ENCODE data around the gene MUC4. TPM values are rescaled to one million over a fixed set of nuclear protein-coding genes. Genes with fewer than 3 reads are reported as not detected.
"Not testable (repeated sequence)": the region's sequence is repeated elsewhere in the genome, so short reads cannot be mapped to it uniquely, and the experiment has no call there.

The MUC4 gene
- total RNA-seq, 1 experiment from 2014 or later = not detected

DNA sequence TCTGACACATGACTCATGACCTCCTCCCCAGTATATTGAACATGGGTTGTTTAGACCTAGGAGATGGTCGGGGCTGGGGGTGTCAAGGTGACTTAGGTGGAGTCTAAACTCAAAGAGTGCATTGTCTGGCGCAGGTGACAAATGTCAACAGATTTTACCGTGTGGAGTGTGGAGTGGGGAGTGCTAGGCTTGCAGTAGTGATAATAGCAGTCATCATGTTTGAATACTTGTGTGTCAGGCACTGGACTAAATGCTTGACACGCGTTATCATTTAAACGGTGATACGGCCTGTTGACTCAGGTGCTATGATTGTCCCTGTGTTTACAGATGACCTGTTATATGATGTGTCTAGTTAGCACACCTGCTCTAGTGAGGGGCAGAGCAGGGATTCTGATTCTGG is 60.2 kb downstream of the MUC4 start:
- intact Hi-C loops (cut with micrococcal nuclease) = no loop called here
- ChIA-PET CTCF (no interaction called here), POLR2A (ENCODE audit: unreplicated experiment) (no interaction called here)

GRCh38 chr3:195750797-195751520 is 60.8 kb downstream of the MUC4 start:
- Histone ChIP-seq H3K9me3 (ENCODE audit: low read length) (no peaks in the 10 kb centered on the region), H3K4me3 (ENCODE audit: low read length) (no peak overlapping the region), H3K27me3 (ENCODE audit: low read length) (no peaks in the 10 kb centered on the region), H3K36me3 (ENCODE audit: low read depth, low read length) (no peaks in the 10 kb centered on the region), H4K20me1 (ENCODE audit: low read length) (no peaks in the 10 kb centered on the region), H3F3A (ENCODE audit: low read length, unreplicated experiment) (no peaks in the 10 kb centered on the region), H3K79me2 (ENCODE audit: low read length) (no peaks in the 10 kb centered on the region), H3K9ac (ENCODE audit: low read length) (no peak overlapping the region), H3K9me2 (replicated peaks; ENCODE audit: low read length) (no peaks in the 10 kb centered on the region), H2AFZ (ENCODE audit: low read length) (no peak overlapping the region), H3K4me1 (ENCODE audit: insufficient read depth, low read length) (no peaks in the 10 kb centered on the region), H3K4me2 (ENCODE audit: low read length) (no peak overlapping the region), H3K27ac (ENCODE audit: low read length) (no peak overlapping the region)
- BruUV-seq (replicated peaks) = no TSS peak
- ChIA-PET POLR2A (ENCODE audit: unreplicated experiment) (no interaction called here), CTCF (no interaction called here)
- ATAC-seq (no peak), DNase-seq (no peak)
- TF ChIP-seq EZH2 (IDR thresholded peaks at IDR 0.05; ENCODE audit: low read length, unreplicated experiment) (no peak), EZH2phosphoT487 (IDR thresholded peaks at IDR 0.05; ENCODE audit: borderline replicate concordance, low read length) (no peak)
- intact Hi-C loops (cut with micrococcal nuclease) = no loop called here

More for the DNA sequence above, 60.2 kb downstream of the MUC4 start:
- no peaks in the 10 kb centered on the region for H3K27me3 ChIP-seq (ENCODE audit: low read length)
- TF ChIP-seq EZH2 (IDR thresholded peaks at IDR 0.05; ENCODE audit: low read length, unreplicated experiment) (no peak), EZH2phosphoT487 (IDR thresholded peaks at IDR 0.05; ENCODE audit: borderline replicate concordance, low read length) (no peak)
- TF ChIP-seq, protein P1, sequence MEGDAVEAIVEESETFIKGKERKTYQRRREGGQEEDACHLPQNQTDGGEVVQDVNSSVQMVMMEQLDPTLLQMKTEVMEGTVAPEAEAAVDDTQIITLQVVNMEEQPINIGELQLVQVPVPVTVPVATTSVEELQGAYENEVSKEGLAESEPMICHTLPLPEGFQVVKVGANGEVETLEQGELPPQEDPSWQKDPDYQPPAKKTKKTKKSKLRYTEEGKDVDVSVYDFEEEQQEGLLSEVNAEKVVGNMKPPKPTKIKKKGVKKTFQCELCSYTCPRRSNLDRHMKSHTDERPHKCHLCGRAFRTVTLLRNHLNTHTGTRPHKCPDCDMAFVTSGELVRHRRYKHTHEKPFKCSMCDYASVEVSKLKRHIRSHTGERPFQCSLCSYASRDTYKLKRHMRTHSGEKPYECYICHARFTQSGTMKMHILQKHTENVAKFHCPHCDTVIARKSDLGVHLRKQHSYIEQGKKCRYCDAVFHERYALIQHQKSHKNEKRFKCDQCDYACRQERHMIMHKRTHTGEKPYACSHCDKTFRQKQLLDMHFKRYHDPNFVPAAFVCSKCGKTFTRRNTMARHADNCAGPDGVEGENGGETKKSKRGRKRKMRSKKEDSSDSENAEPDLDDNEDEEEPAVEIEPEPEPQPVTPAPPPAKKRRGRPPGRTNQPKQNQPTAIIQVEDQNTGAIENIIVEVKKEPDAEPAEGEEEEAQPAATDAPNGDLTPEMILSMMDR (conservative IDR thresholded peaks at IDR 0.05; ENCODE audit: low read depth, low read length) = no peak
- no peak overlapping the region for H3K4me2 ChIP-seq (ENCODE audit: low read length)
- no peaks in the 10 kb centered on the region for H3K9me2 ChIP-seq (replicated peaks; ENCODE audit: low read length)
- no peaks in the 10 kb centered on the region for H3F3A ChIP-seq (ENCODE audit: low read length, unreplicated experiment)
- no peaks in the 10 kb centered on the region for H3K79me2 ChIP-seq (ENCODE audit: low read length)
- no peak overlapping the region for H2AFZ ChIP-seq (ENCODE audit: low read length)
- H3K9ac ChIP-seq (ENCODE audit: low read length) = no peak overlapping the region
- H3K36me3 ChIP-seq (ENCODE audit: low read depth, low read length) = no peaks in the 10 kb centered on the region
- BruUV-seq (replicated peaks) = no TSS peak
- H4K20me1 ChIP-seq (ENCODE audit: low read length) = no peaks in the 10 kb centered on the region
- DNase-seq = no peak
- H3K27ac ChIP-seq (ENCODE audit: low read length) = no peak overlapping the region
- H3K9me3 ChIP-seq (ENCODE audit: low read length) = no peaks in the 10 kb centered on the region
- H3K4me3 ChIP-seq (ENCODE audit: low read length) = no peak overlapping the region
- no peaks in the 10 kb centered on the region for H3K4me1 ChIP-seq (ENCODE audit: insufficient read depth, low read length)
- no peak for ATAC-seq

DNA sequence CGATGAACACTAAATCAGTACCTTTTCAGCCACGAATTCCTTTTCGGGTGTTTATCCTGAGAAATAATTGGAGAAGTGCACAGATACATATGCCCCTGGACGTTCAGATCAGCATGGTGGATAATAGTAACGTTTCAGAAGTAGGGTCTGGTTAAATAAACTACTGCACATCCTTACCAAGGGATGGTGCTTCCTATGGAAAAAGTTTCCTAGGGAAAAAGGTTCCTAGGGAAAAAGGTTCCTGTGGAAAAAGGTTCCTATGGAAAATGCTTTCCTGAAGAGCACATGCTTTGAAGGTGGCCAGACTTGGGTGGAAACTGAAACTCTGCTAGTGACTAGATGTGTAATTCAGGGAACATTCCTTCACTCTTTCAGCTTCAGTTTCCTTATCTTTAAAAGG is 62.6 kb downstream of the MUC4 start:
- POLR2A ChIA-PET (ENCODE audit: unreplicated experiment); H3K9me3 ChIP-seq (ENCODE audit: low read length); H4K20me1 ChIP-seq (ENCODE audit: low read length); H3F3A ChIP-seq (ENCODE audit: low read length, unreplicated experiment); H3K27me3 ChIP-seq (ENCODE audit: low read length); H3K4me3 ChIP-seq (ENCODE audit: low read length); DNase-seq; ATAC-seq; CTCF ChIA-PET; H3K9me2 ChIP-seq (replicated peaks; ENCODE audit: low read length); H3K36me3 ChIP-seq (ENCODE audit: low read depth, low read length); H3K4me1 ChIP-seq (ENCODE audit: insufficient read depth, low read length); H3K4me2 ChIP-seq (ENCODE audit: low read length); H3K79me2 ChIP-seq (ENCODE audit: low read length); H3K27ac ChIP-seq (ENCODE audit: low read length); BruUV-seq (replicated peaks); H2AFZ ChIP-seq (ENCODE audit: low read length); H3K9ac ChIP-seq (ENCODE audit: low read length); intact Hi-C loops (cut with micrococcal nuclease): not testable (repeated sequence)

- Histone ChIP-seq H3K27me3 (ENCODE audit: low read length) (peaks cover 3% of the 10 kb centered on the region; the same call in 1 of the 2 replicates), H3K4me3 (ENCODE audit: low read length) (no peak overlapping the region), H3K79me2 (ENCODE audit: low read length) (no peaks in the 10 kb centered on the region), H3K9me3 (ENCODE audit: low read length) (no peaks in the 10 kb centered on the region), H3F3A (ENCODE audit: low read length, unreplicated experiment) (no peaks in the 10 kb centered on the region), H3K4me1 (ENCODE audit: insufficient read depth, low read length) (no peaks in the 10 kb centered on the region), H4K20me1 (ENCODE audit: low read length) (no peaks in the 10 kb centered on the region), H3K9me2 (replicated peaks; ENCODE audit: low read length) (no peaks in the 10 kb centered on the region), H3K4me2 (ENCODE audit: low read length) (no peak overlapping the region), H3K36me3 (ENCODE audit: low read depth, low read length) (no peaks in the 10 kb centered on the region), H3K9ac (ENCODE audit: low read length) (no peak overlapping the region), H2AFZ (ENCODE audit: low read length) (no peak overlapping the region), H3K27ac (ENCODE audit: low read length) (no peak overlapping the region)
- ATAC-seq (no peak), DNase-seq (no peak)
- intact Hi-C loops (cut with micrococcal nuclease) = no loop called here
- TF ChIP-seq EZH2phosphoT487 (IDR thresholded peaks at IDR 0.05; ENCODE audit: borderline replicate concordance, low read length) (no peak), EZH2 (IDR thresholded peaks at IDR 0.05; ENCODE audit: low read length, unreplicated experiment) (no peak)
- TF ChIP-seq, protein P1 (conservative IDR thresholded peaks at IDR 0.05; ENCODE audit: low read depth, low read length) = no peak
- no TSS peak for BruUV-seq (replicated peaks)
- ChIA-PET POLR2A (ENCODE audit: unreplicated experiment) (no interaction called here), CTCF (no interaction called here)
These were observed 63.1 kb downstream of the MUC4 start for GRCh38 chr3:195748661-195749060.
